GM19099 (cell line): ENCODE measurements around the gene XRCC4.

ENCODE experiments used
- POLR2A ChIP-seq: IDR thresholded peaks from 3 replicates; pipeline ENCODE4 v1.6.1; 2011; ENCODE audit warnings: low read depth; ENCODE audit not compliant: insufficient read length; ENCODE audit errors: extremely low read depth

The XRCC4 gene

DNA sequence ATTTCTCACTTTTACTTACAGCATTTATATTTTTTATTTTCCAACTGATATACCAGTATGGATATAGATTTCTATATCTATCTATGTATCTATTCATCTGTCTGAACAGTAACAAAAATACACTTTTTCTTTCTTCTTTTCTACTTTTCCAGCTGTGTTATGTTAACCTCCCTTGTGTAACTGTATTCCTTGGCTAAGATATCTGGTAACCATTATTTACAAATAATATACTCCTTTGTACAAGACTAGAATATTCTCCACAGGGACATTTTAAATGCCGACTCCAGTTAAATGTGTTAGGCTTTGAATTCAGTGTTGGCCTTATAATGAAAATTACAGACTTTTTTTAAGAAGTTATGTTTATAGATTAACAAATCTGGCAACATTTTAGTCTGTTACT, 168.7 kb downstream of the XRCC4 start:
- TF ChIP-seq POLR2A, result no peak

DNA sequence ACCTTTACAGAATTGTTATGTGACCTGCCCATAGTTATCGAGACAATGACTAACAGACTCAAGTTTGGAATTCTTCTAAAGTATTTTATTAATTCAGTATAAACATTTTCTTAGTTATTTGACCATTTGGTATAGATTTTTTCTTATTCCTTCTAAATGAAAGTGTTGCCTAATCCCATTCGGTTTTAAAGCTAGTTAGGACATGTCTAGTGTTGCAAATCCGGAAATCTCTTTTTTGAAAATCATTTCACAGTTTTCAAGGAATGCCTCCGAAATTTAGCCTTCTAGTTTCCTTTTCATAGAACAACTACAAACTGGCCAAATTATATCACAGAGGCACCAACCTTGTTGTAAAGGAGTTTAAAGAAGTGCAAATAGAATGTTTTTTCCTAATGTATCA, 171.8 kb downstream of the XRCC4 start:
- TF ChIP-seq POLR2A, result no peak

- no peak for TF ChIP-seq POLR2A
These were observed 174.5 kb downstream of the XRCC4 start for GRCh38 chr5:83251849-83252248.

- no peak for TF ChIP-seq POLR2A
These were observed 176.4 kb downstream of the XRCC4 start for GRCh38 chr5:83253720-83254119.

GRCh38 chr5:83255268-83255667, 177.9 kb downstream of the XRCC4 start:
- TF ChIP-seq POLR2A, result no peak

- no peak for TF ChIP-seq POLR2A
These were observed 178.9 kb downstream of the XRCC4 start for GRCh38 chr5:83256091-83256780.

GRCh38 chr5:83265318-83265717, 188.0 kb downstream of the XRCC4 start:
- TF ChIP-seq POLR2A, result no peak

DNA sequence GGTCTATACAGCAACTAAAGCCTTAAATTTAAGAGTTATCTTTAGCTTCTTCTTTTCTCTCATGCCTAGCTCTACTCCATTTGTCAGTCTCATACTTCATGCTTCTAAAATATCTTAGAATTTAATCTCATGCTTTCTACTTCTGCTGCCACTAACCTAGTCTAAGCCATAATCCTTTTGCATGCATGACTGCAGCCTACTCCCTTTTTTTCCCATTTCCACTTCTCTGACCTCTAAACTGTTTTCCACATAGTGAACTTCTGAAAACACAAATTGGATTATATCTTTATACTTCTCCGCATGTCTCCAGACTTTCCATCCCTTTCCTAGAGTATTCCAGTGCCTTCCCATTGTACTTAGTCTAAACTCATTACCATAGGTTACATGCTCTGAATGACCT, 193.0 kb downstream of the XRCC4 start:
- no peak for TF ChIP-seq POLR2A

DNA sequence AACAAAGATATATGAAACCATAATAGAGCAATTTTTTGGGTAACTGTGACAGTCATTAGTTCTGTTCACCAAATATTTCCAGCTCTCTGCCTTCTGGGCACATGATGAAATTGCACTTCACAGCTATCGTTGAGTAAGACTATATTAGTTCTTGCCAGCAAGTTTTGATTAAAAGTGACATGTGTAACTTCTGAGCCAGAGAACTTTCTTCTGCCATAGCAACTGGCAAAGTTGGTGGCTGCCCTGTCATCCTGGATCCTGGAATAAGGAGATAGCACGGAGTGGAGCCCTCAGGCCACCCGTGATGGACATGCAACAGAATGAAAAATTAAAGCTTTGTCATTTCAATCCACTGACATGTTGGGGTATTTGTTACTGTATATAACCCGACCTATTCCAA, 199.8 kb downstream of the XRCC4 start:
- TF ChIP-seq POLR2A, result no peak

DNA sequence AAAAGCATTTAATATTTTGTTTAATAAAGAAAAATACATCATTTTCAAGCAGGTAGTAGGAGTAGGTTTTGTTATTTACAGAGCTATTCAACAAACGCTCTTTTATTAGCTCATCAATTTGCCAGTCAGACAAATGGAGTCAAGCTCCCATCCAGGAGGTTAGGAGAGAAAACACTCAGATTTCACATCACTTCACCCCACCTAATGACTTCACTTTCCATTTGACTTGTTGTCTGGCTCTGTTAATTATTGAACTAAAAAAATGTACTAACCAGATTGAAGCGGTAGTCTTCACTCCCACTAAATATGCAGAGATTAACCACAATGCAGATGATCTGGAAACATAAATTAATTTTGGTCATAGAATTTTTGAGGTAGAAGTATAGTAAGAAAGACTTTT, 200.6 kb downstream of the XRCC4 start:
- TF ChIP-seq POLR2A, result no peak

GRCh38 chr5:83281176-83281575, 203.8 kb downstream of the XRCC4 start:
- TF ChIP-seq POLR2A, result no peak

GRCh38 chr5:83281658-83282057, 204.3 kb downstream of the XRCC4 start:
- TF ChIP-seq POLR2A, result no peak

GRCh38 chr5:83283761-83284160, 206.4 kb downstream of the XRCC4 start:
- TF ChIP-seq POLR2A, result no peak

GRCh38 chr5:83285661-83286398, 208.5 kb downstream of the XRCC4 start:
- no peak for TF ChIP-seq POLR2A

DNA sequence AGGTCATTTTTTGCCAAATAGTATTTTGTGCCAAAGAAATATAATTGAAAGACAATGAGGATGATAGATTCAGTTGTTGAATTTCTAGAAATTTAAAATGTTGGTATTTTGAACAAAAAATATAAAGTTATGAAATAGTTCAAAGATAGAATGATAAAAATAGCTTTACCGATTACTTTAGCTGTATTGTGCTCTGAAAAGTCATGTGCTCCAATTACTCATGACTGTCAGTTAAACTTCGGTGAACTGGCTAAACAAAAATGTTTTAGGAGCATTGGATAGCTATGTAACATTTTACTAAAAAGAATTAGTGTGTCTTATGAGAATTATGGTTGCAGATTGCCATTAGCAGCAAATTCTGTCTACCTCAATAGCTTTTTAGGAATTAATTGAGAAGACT, 216.9 kb downstream of the XRCC4 start:
- no peak for TF ChIP-seq POLR2A

DNA sequence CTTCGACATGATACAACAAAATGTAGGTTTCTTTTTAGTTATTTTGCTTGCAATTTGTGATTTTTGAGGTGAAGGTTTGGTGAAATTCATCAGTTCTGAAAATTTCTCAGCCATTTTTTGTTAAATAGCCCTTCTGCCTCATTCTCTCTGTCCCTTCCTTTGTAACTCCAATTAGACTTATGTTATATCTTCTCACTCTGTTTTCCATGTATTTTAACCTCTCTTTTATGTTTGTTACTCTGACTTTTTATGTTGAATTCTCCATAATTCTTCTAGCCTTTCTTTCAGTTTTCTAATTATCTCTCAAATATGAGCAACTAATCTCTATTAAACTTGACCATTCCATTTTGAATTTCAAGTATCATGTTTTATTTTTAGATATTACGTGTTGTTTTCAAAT, 222.0 kb downstream of the XRCC4 start:
- no peak for TF ChIP-seq POLR2A

- peak; percentile 46 for TF ChIP-seq POLR2A
These were observed 229.4 kb downstream of the XRCC4 start for GRCh38 chr5:83306572-83307241.

DNA sequence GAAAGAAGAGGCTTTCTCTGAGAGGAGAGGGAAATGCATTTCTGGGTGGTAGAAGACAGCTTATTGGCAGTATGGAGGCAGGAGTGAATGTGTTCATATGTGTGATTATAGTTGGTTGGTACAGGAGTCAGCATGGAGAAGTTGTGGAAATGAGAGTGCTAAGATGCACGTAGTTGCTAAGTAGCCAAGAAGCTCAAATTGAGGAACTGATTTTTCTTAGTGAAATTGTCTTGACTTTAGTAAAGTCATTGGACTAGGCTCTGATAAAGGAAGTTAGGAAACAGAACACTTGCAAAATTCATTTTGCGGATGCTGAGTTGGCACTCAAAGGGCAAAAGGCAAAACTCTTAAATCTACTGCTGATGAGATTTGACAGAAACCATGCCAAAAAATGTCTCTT, 235.3 kb downstream of the XRCC4 start:
- TF ChIP-seq POLR2A, result no peak
